Suprapubic skin (tissue), 4 donors: ENCODE data around the gene ZNF888. TPM values are rescaled to one million over a fixed set of nuclear protein-coding genes. Genes with fewer than 3 reads are reported as not detected.

Experiments
- total RNA-seq, 4 donors: library from RNA; depleted of rRNA; stranded (reverse); fragments of >200 nt; gene quantifications; one replicate each; pipeline ENCODE4 v1.1.0, GENCODE V29; 2016

Gene ZNF888
- total RNA-seq, 4 donors from 2014 or later: 3.5 to 5.3 (median 4.5) TPM

Other genes starting within 250 kb of the ZNF888 start
- gene ZNF611, start 188.4 kb downstream of the ZNF888 start, total RNA-seq: 10 to 100 TPM in 2 of 4 donors, 1 to 10 TPM in 2; 6.2 to 13.5 (median 9.4) TPM
- 10 to 100 TPM in 2 of 4 donors, 1 to 10 TPM in 2; 8.1 to 30.0 (median 10.9) TPM for gene ZNF600, start 136.6 kb downstream of the ZNF888 start, total RNA-seq
- 10 to 100 TPM; 10.0 to 16.7 (median 14.9) TPM for gene ZNF28, start 101.8 kb downstream of the ZNF888 start, total RNA-seq
- gene ZNF468, start 65.8 kb downstream of the ZNF888 start, total RNA-seq: 10 to 100 TPM; 11.9 to 18.7 (median 17.9) TPM
- 10 to 100 TPM in 2 of 4 donors, 1 to 10 TPM in 2; 5.3 to 29.3 (median 11.3) TPM for gene ZNF320, start 25.8 kb downstream of the ZNF888 start, total RNA-seq
- 10 to 100 TPM in 2 of 4 donors, 1 to 10 TPM in 2; 6.8 to 14.5 (median 9.2) TPM for gene ZNF816, start 39.5 kb upstream of the ZNF888 start, total RNA-seq
- gene ERVV-1, start 90.5 kb upstream of the ZNF888 start, total RNA-seq: not detected
- gene ERVV-2, start 121.3 kb upstream of the ZNF888 start, total RNA-seq: not detected
- 10 to 100 TPM; 15.2 to 98.3 (median 27.2) TPM for gene ZNF160, start 180.0 kb upstream of the ZNF888 start, total RNA-seq
- gene ZNF415, start 209.5 kb upstream of the ZNF888 start, total RNA-seq: 1 to 10 TPM; 2.0 to 8.3 (median 5.2) TPM
- gene ZNF347, start 235.6 kb upstream of the ZNF888 start, total RNA-seq: 10 to 100 TPM in 2 of 4 donors, 1 to 10 TPM in 2; 4.3 to 16.6 (median 8.1) TPM